ENCODE data around the gene PRR5.

DNA sequence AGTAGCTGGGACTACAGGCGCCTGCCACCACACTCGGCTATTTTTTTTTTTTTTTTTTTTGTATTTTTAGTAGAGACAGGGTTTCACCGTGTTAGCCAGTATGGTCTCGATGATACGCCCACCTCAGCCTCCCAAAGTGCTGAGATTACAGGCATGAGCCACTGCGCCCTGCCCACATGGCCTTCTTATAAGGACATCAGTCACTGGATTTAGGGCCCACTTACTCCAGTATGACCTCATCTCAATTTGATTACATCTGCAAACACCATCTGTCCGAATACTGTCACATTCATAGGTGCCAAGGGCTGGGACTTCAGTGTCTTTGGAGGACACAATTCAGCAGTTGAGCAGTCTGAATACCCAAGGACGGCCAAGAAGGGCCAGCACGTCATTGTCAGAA, 8.2 kb upstream of the PRR5 start:
- TF ChIP-seq SUZ12 (IDR thresholded peaks at IDR 0.05; ENCODE audit: extremely low read depth, insufficient read depth, insufficient read length) (no peak), YY1 (IDR thresholded peaks at IDR 0.05; ENCODE audit: insufficient read depth, insufficient read length) (no peak)
